ENCODE measurements around the gene ACTN1.

DNA sequence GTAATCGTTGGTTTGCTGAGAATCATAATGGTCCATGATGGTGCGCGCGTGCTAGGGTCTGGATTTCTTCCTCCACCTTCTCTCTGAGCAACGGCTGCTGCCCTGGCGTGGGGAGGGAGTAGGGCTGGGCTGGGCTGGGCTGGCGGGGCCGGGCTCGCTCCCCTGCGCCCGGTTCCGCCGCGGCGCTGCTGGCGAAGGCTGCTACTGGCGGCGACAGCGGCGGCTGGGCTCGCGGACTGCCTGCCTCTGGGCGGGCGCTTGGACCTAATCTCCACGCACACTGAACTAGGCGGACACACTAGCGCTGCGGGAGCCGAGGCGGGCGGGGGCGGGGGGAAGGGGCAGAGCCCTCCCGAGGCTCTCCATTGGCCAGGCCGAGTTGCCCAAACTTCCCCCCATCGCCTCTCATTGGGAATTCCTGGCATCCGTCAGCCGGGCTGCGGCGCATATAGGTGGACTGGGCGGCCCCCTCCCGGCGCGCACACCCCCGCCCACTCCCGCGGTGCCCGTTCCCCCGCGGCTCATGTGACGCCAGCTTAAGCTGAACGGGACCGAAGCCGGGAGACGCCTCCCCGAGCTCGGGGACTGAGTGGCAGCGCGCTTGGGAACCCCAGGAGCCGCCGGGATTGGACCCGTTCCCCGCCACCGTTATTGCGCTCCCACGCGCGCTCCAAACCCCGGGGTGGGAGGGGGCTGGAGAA is at the start of gene ACTN1:
- TF ChIP-seq, protein P1, sequence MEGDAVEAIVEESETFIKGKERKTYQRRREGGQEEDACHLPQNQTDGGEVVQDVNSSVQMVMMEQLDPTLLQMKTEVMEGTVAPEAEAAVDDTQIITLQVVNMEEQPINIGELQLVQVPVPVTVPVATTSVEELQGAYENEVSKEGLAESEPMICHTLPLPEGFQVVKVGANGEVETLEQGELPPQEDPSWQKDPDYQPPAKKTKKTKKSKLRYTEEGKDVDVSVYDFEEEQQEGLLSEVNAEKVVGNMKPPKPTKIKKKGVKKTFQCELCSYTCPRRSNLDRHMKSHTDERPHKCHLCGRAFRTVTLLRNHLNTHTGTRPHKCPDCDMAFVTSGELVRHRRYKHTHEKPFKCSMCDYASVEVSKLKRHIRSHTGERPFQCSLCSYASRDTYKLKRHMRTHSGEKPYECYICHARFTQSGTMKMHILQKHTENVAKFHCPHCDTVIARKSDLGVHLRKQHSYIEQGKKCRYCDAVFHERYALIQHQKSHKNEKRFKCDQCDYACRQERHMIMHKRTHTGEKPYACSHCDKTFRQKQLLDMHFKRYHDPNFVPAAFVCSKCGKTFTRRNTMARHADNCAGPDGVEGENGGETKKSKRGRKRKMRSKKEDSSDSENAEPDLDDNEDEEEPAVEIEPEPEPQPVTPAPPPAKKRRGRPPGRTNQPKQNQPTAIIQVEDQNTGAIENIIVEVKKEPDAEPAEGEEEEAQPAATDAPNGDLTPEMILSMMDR (IDR thresholded peaks at IDR 0.05; ENCODE audit: low read length) = no peak
- TF ChIP-seq EZH2 (IDR thresholded peaks at IDR 0.05; ENCODE audit: borderline replicate concordance, low read length) = no peak
